B cell (primary cell): ENCODE data around the gene SRGAP1. TPM values are rescaled to one million over a fixed set of nuclear protein-coding genes. Genes with fewer than 3 reads are reported as not detected.

Experiments used
- ATAC-seq: fragments of 200-7000 bp; cut with Tn5 transposase; one replicate; pipeline ENCODE4 v1.10.0; 2021; ENCODE audit warnings: low read depth, mild to moderate bottlenecking, moderate number of reproducible peaks, moderate library complexity
- CTCF ChIA-PET: fragments of 350-600 bp; sonication (Branson Sonifier 250); formaldehyde crosslinking; loops from one replicate; lab custom pipeline; 2021; ENCODE audit warnings: antibody characterized with exemption, inconsistent platforms; lab: Charles Lee
- POLR2A ChIA-PET: fragments of 350-600 bp; sonication (Branson Sonifier 250); formaldehyde crosslinking; loops from one replicate; lab custom pipeline; 2021; ENCODE audit warnings: antibody characterized with exemption; lab: Charles Lee
- DNase-seq: peaks from one replicate; pipeline ENCODE4 v3.0.0; 2013
- H2AFZ ChIP-seq: 2 replicates; pipeline ENCODE4 v1.6.1; 2012; ENCODE audit warnings: mild to moderate bottlenecking, low read depth, low read length; ENCODE audit not compliant: insufficient read depth, poor library complexity, severe bottlenecking
- H3K27ac ChIP-seq, 2 donors: 1 replicate in 1 of 2; 2 replicates in 1 of 2; pipeline ENCODE4 v1.5.1; 2012 to 2013; ENCODE audit warnings: low read length in 2 of 2, mild to moderate bottlenecking in 2 of 2, moderate library complexity in 1 of 2
- H3K27me3 ChIP-seq, 4 experiments: fragments of 200-600 bp in 1 of 4; sonication (generic) in 1 of 4; replicated peaks in 1 of 4; 1 replicate in 2 of 4; 2 replicates in 2 of 4; pipeline versions ENCODE4 v1.6.1 to v1.7.0; 2013 to 2016; ENCODE audit warnings: low read length in 3 of 4, mild to moderate bottlenecking in 2 of 4, mixed read lengths in 1 of 4, moderate library complexity in 1 of 4; ENCODE audit not compliant: insufficient read depth in 4 of 4, control insufficient read depth in 3 of 4; ENCODE audit errors: control extremely low read depth in 1 of 4
- H3K36me3 ChIP-seq, 2 experiments: replicated peaks in 1 of 2; 1 replicate in 1 of 2; 2 replicates in 1 of 2; pipeline versions ENCODE4 v1.6.1 to v1.7.1; 2013; ENCODE audit warnings: low read length in 1 of 2; ENCODE audit not compliant: insufficient read depth in 2 of 2, control insufficient read depth in 1 of 2; ENCODE audit errors: control extremely low read depth in 1 of 2, extremely low read depth in 1 of 2
- H3K4me1 ChIP-seq, 2 donors: fragments of 200-600 bp in 1 of 2; sonication (generic) in 1 of 2; 1 replicate in 1 of 2; 2 replicates in 1 of 2; pipeline versions ENCODE4 v1.5.1 to v1.6.1; 2013 to 2017; ENCODE audit warnings: low read length in 2 of 2; ENCODE audit not compliant: control insufficient read depth in 2 of 2, insufficient read depth in 2 of 2
- H3K4me2 ChIP-seq: replicated peaks from 2 replicates; pipeline ENCODE3; 2012; ENCODE audit warnings: mild to moderate bottlenecking, low read depth, low read length; ENCODE audit not compliant: poor library complexity, severe bottlenecking
- H3K4me3 ChIP-seq, 5 experiments: fragments of 200-600 bp in 1 of 5; sonication (generic) in 1 of 5; 1 replicate in 3 of 5; 2 replicates in 2 of 5; pipeline versions ENCODE4 v1.5.1 to v1.7.0; 2011 to 2016; ENCODE audit warnings: low read length in 4 of 5, mild to moderate bottlenecking in 4 of 5, low read depth in 2 of 5, control low read depth in 1 of 5, moderate library complexity in 1 of 5; ENCODE audit not compliant: insufficient read depth in 1 of 5; ENCODE audit errors: control extremely low read depth in 1 of 5, extremely low read depth in 1 of 5
- H3K79me2 ChIP-seq: fragments of 200-600 bp; sonication (generic); one replicate; pipeline ENCODE4 v1.6.0; 2016; ENCODE audit warnings: low read length; ENCODE audit not compliant: control insufficient read depth, insufficient read depth
- H3K9ac ChIP-seq: fragments of 200-600 bp; sonication (generic); 2 replicates; pipeline ENCODE4 v1.6.1; 2017; ENCODE audit warnings: mild to moderate bottlenecking, low read length, moderate library complexity
- H3K9me3 ChIP-seq, 3 donors: one replicate each; pipeline versions ENCODE4 v1.6.1 to v1.7.1; 2013; ENCODE audit warnings: low read length in 2 of 3; ENCODE audit not compliant: control insufficient read depth in 2 of 3, insufficient read depth in 1 of 3; ENCODE audit errors: control extremely low read depth in 1 of 3
- H4K20me1 ChIP-seq: 2 replicates; pipeline ENCODE4 v1.6.0; 2012; ENCODE audit warnings: mild to moderate bottlenecking, low read length; ENCODE audit not compliant: insufficient read depth, control insufficient read depth, poor library complexity, severe bottlenecking
- H3K27ac Mint-ChIP-seq: one replicate; pipeline ENCODE4 v1.8.0; 2021; ENCODE audit warnings: mixed read lengths
- H3K27me3 Mint-ChIP-seq: one replicate; pipeline ENCODE4 v1.8.0; 2021; ENCODE audit warnings: mixed read lengths
- H3K4me1 Mint-ChIP-seq: one replicate; pipeline ENCODE4 v1.8.0; 2021; ENCODE audit warnings: mixed read lengths
- H3K4me3 Mint-ChIP-seq: one replicate; pipeline ENCODE4 v1.8.0; 2021; ENCODE audit warnings: mixed read lengths
- H3K9me3 Mint-ChIP-seq: one replicate; pipeline ENCODE4 v1.8.0; 2022; ENCODE audit warnings: mixed read lengths; ENCODE audit not compliant: insufficient read depth
- EZH2 ChIP-seq: IDR thresholded peaks from 2 replicates; pipeline ENCODE4 v1.6.1; 2012; ENCODE audit warnings: borderline replicate concordance, low read depth, mild to moderate bottlenecking, moderate library complexity, low read length; ENCODE audit not compliant: insufficient read depth, poor library complexity, severe bottlenecking
- WGBS: methylation state at CpG from one replicate; pipeline ENCODE4 v1.1.5; 2013; ENCODE audit warnings: missing lambda C conversion rate; ENCODE audit not compliant: insufficient coverage; 5-methylcytosine and 5-hydroxymethylcytosine counted together
- intact Hi-C: fragments of 100-400 bp; cut with micrococcal nuclease; formaldehyde crosslinking; loops from one replicate; pipeline ENCODE4 v1.10.0; 2022
- polyA plus RNA-seq: library from polyadenylated mRNA; depleted of rRNA; stranded (reverse); fragments of >200 nt; gene quantifications from 2 replicates; pipeline ENCODE4 v1.2.3, GENCODE V29; 2012
- total RNA-seq, 2 donors: library from RNA; stranded (reverse); fragments of 120-200 nt in 1 of 2; gene quantifications; 1 replicate in 1 of 2; 2 replicates in 1 of 2; pipeline versions ENCODE4 v1.2.3 to v1.2.4, GENCODE V29; 2013 to 2022
- TF ChIP-seq, protein P1 (sequence below): fragments of 200-600 bp; IDR thresholded peaks from one replicate; pipeline ENCODE4 v1.8.0; 2022; ENCODE audit warnings: antibody characterized with exemption, mild to moderate bottlenecking

SRGAP1 gene
- total and polyA plus RNA-seq, 2 donors (not counting 1 experiment from before 2014, with no cell fraction given), result under 0.01 to 0.22 TPM

GRCh38 chr12:63906876-63907275, 62.4 kb downstream of the SRGAP1 start:
- Mint-ChIP-seq H3K4me1 (no peaks in the 10 kb centered on the region), H3K27ac (no peak overlapping the region), H3K4me3 (no peak overlapping the region), H3K9me3 (peaks cover 5% of the 10 kb centered on the region), H3K27me3 (peaks cover 5% of the 10 kb centered on the region)
- DNase-seq (no peak), ATAC-seq (no peak)
- Histone ChIP-seq H3K79me2 (no peaks in the 10 kb centered on the region), H3K27me3 (no peaks in the 10 kb centered on the region), H3K4me2 (no peak overlapping the region), H3K27ac (no peak overlapping the region), H4K20me1 (no peaks in the 10 kb centered on the region), H3K4me1 (no peaks in the 10 kb centered on the region), H3K4me3 (no peak overlapping the region), H3K36me3 (no peaks in the 10 kb centered on the region), H3K9me3 (peaks cover 0 to 6% (median 0%) of the 10 kb centered on the region in 3 donors), H3K9ac (no peak overlapping the region), H2AFZ (no peak overlapping the region)
- TF ChIP-seq EZH2, result no peak
- TF ChIP-seq, protein P1, sequence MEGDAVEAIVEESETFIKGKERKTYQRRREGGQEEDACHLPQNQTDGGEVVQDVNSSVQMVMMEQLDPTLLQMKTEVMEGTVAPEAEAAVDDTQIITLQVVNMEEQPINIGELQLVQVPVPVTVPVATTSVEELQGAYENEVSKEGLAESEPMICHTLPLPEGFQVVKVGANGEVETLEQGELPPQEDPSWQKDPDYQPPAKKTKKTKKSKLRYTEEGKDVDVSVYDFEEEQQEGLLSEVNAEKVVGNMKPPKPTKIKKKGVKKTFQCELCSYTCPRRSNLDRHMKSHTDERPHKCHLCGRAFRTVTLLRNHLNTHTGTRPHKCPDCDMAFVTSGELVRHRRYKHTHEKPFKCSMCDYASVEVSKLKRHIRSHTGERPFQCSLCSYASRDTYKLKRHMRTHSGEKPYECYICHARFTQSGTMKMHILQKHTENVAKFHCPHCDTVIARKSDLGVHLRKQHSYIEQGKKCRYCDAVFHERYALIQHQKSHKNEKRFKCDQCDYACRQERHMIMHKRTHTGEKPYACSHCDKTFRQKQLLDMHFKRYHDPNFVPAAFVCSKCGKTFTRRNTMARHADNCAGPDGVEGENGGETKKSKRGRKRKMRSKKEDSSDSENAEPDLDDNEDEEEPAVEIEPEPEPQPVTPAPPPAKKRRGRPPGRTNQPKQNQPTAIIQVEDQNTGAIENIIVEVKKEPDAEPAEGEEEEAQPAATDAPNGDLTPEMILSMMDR, result no peak
- intact Hi-C loops, result no loop called here
- ChIA-PET CTCF (no interaction called here), POLR2A (no interaction called here)
- WGBS, result no CpG with 5 or more reads among the region's 1 CpG

GRCh38 chr12:63907561-63907960, 63.1 kb downstream of the SRGAP1 start:
- Histone ChIP-seq H3K4me3 (no peak overlapping the region), H3K9ac (no peak overlapping the region), H4K20me1 (no peaks in the 10 kb centered on the region), H3K79me2 (no peaks in the 10 kb centered on the region), H3K27ac (no peak overlapping the region), H3K4me1 (no peaks in the 10 kb centered on the region), H3K36me3 (no peaks in the 10 kb centered on the region), H3K9me3 (peaks cover 0 to 6% (median 0%) of the 10 kb centered on the region in 3 donors), H3K4me2 (no peak overlapping the region), H2AFZ (no peak overlapping the region), H3K27me3 (no peaks in the 10 kb centered on the region)
- intact Hi-C loops, result no loop called here
- H3K27ac Mint-ChIP-seq, result no peak overlapping the region
- peaks cover 5% of the 10 kb centered on the region for H3K9me3 Mint-ChIP-seq
- ATAC-seq (no peak), DNase-seq (no peak)
- no peak for TF ChIP-seq EZH2
- TF ChIP-seq, protein P1, result no peak
- no peaks in the 10 kb centered on the region for H3K4me1 Mint-ChIP-seq
- H3K4me3 Mint-ChIP-seq, result no peak overlapping the region
- CTCF ChIA-PET, result no interaction called here
- POLR2A ChIA-PET, result no interaction called here
- no CpG with 5 or more reads among the region's 2 CpGs for WGBS
- peaks cover 5% of the 10 kb centered on the region for H3K27me3 Mint-ChIP-seq
